ENCODE measurements around the gene PSAPL1. TPM values are rescaled to one million over a fixed set of nuclear protein-coding genes. Genes with fewer than 3 reads are reported as not detected.

The PSAPL1 gene
- total RNA-seq, 1 experiment from 2014 or later: 0.05 TPM

DNA sequence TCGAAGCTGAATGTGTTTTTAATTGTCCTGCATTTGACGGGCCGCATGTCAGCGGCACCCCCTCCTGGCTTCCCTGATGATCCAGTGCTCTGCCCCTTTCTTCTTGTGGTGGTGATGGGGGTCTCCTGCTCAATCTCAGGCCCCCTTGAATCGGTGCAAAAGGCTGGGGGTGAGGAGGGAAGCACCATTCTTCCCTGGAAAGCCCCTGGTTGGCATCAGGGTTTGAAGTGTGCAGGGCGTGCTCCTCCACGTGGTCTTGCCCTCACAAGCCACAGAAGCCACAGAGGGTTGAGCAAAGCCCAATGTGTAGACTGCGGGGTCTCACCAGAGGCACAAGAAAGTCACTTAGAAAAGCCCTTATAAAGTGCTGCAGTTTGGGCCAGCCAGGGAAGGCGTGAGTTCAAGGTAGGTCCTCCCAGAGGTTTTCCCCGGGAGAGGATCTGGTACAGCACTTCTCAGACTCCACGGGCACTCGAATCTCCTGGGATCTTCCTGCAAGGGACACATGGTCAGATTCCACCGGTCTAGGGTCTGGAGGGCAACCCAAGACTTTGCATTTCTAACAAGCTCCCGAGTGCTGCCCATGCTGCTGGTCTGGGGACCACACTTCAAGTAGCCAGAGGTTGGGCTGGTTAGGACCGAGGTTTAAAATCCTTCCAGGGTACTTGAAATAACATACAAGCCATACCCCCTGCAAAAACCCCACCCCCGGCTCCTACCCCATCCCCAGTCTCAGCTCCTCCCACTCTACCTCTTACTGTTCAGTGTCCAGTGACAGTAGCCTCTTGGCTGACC, 35.1 kb downstream of the PSAPL1 start:
- no peak for ATAC-seq
- H3K4me1 ChIP-seq (ENCODE audit: control insufficient read depth in 1 of 2, insufficient read depth in 2 of 2, low read length in 2 of 2): peaks cover 16 to 19% of the 10 kb centered on the region in 2 experiments
- TF ChIP-seq CEBPB (IDR thresholded peaks at IDR 0.05; ENCODE audit: low read depth): no peak
- no peaks in the 10 kb centered on the region for H4K20me1 ChIP-seq (ENCODE audit: insufficient read depth)
- ChIA-PET CTCF (no interaction called here), RAD21 (ENCODE audit: low non-redundant PET in 1 of 2, low total read pairs in 2 of 2, uncharacterized antibody in 2 of 2, unreplicated experiment in 2 of 2) (no interaction called here), POLR2A (no interaction called here)
- BruUV-seq (replicated peaks): no TSS peak
- intact Hi-C loops (cut with micrococcal nuclease): no loop called here
- peaks cover 37% of the 10 kb centered on the region for H3K27me3 ChIP-seq (ENCODE audit: insufficient read depth, low read length)
- no peak overlapping the region for H3K4me3 ChIP-seq (replicated peaks in 1 of 2; ENCODE audit: low read depth in 1 of 2, low read length in 2 of 2)
- H2AFZ ChIP-seq (ENCODE audit: low read depth, low read length, poor library complexity, severe bottlenecking): no peak overlapping the region
- H3K9me3 ChIP-seq (ENCODE audit: control insufficient read depth in 1 of 2, insufficient read depth in 1 of 2, low read depth in 1 of 2, low read length in 2 of 2): no peaks in the 10 kb centered on the region
- H3K36me3 ChIP-seq (ENCODE audit: control insufficient read depth in 1 of 2, insufficient read depth in 2 of 2, low read length in 2 of 2): no peaks in the 10 kb centered on the region
- no peak overlapping the region for H3K27ac ChIP-seq (ENCODE audit: low read depth, low read length)
- peaks cover 5% of the 10 kb centered on the region; the same call in 1 of the 2 replicates for H3K9me2 ChIP-seq (ENCODE audit: insufficient read depth)
- H3K9ac ChIP-seq (ENCODE audit: low read length): no peak overlapping the region
- no peak overlapping the region for H3K4me2 ChIP-seq (ENCODE audit: low read length)
- H3K79me2 ChIP-seq (ENCODE audit: insufficient read depth, low read length): no peaks in the 10 kb centered on the region
- no peak for DNase-seq (ENCODE audit: low read depth, low spot score)

GRCh38 chr4:7398788-7399439, 35.8 kb downstream of the PSAPL1 start:
- no peak overlapping the region for H3K27ac ChIP-seq (ENCODE audit: low read depth, low read length)
- H3K79me2 ChIP-seq (ENCODE audit: insufficient read depth, low read length): no peaks in the 10 kb centered on the region
- CTCF ChIA-PET: no interaction called here
- intact Hi-C loops (cut with micrococcal nuclease): no loop called here
- BruUV-seq (replicated peaks): no TSS peak
- no peaks in the 10 kb centered on the region for H4K20me1 ChIP-seq (ENCODE audit: insufficient read depth)
- H3K9me3 ChIP-seq (ENCODE audit: control insufficient read depth in 1 of 2, insufficient read depth in 1 of 2, low read depth in 1 of 2, low read length in 2 of 2): no peaks in the 10 kb centered on the region
- H3K9ac ChIP-seq (ENCODE audit: low read length): no peak overlapping the region
- DNase-seq (ENCODE audit: low read depth, low spot score) (no peak), ATAC-seq (no peak)
- H3K9me2 ChIP-seq (ENCODE audit: insufficient read depth): peaks cover 5% of the 10 kb centered on the region; the same call in 1 of the 2 replicates
- H3K4me2 ChIP-seq (ENCODE audit: low read length): no peak overlapping the region
- RAD21 ChIA-PET (ENCODE audit: low non-redundant PET in 1 of 2, low total read pairs in 2 of 2, uncharacterized antibody in 2 of 2, unreplicated experiment in 2 of 2): no interaction called here
- H3K4me3 ChIP-seq (replicated peaks in 1 of 2; ENCODE audit: low read depth in 1 of 2, low read length in 2 of 2): no peak overlapping the region
- TF ChIP-seq ZNF274 (IDR thresholded peaks at IDR 0.05; ENCODE audit: low read depth, low read length): no peak
- no peak for TF ChIP-seq FOSL1 (IDR thresholded peaks at IDR 0.05; ENCODE audit: low read depth)
- no peak for TF ChIP-seq ELF1 (IDR thresholded peaks at IDR 0.05; ENCODE audit: borderline replicate concordance, low read depth)
- no peak for TF ChIP-seq ATF3 (IDR thresholded peaks at IDR 0.05)
- TF ChIP-seq, protein P1, sequence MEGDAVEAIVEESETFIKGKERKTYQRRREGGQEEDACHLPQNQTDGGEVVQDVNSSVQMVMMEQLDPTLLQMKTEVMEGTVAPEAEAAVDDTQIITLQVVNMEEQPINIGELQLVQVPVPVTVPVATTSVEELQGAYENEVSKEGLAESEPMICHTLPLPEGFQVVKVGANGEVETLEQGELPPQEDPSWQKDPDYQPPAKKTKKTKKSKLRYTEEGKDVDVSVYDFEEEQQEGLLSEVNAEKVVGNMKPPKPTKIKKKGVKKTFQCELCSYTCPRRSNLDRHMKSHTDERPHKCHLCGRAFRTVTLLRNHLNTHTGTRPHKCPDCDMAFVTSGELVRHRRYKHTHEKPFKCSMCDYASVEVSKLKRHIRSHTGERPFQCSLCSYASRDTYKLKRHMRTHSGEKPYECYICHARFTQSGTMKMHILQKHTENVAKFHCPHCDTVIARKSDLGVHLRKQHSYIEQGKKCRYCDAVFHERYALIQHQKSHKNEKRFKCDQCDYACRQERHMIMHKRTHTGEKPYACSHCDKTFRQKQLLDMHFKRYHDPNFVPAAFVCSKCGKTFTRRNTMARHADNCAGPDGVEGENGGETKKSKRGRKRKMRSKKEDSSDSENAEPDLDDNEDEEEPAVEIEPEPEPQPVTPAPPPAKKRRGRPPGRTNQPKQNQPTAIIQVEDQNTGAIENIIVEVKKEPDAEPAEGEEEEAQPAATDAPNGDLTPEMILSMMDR (IDR thresholded peaks at IDR 0.05 in 2 of 3, conservative IDR thresholded peaks at IDR 0.05 in 1 of 3; ENCODE audit: borderline replicate concordance in 1 of 3, insufficient read depth in 1 of 3, low read depth in 2 of 3, low read length in 2 of 3): no peak
- TF ChIP-seq POLR2AphosphoS5 (IDR thresholded peaks at IDR 0.05; ENCODE audit: low read depth, low read length): no peak
- no peak for TF ChIP-seq YY1 (IDR thresholded peaks at IDR 0.05; ENCODE audit: extremely low read depth, insufficient replicate concordance, low read depth, low read length)
- no peak for TF ChIP-seq EGR1 (IDR thresholded peaks at IDR 0.05; ENCODE audit: low read depth)
- TF ChIP-seq, protein P2, sequence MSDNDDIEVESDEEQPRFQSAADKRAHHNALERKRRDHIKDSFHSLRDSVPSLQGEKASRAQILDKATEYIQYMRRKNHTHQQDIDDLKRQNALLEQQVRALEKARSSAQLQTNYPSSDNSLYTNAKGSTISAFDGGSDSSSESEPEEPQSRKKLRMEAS (IDR thresholded peaks at IDR 0.05): no peak
- no peak for TF ChIP-seq CEBPB (IDR thresholded peaks at IDR 0.05; ENCODE audit: low read depth)
- TF ChIP-seq, protein P3, sequence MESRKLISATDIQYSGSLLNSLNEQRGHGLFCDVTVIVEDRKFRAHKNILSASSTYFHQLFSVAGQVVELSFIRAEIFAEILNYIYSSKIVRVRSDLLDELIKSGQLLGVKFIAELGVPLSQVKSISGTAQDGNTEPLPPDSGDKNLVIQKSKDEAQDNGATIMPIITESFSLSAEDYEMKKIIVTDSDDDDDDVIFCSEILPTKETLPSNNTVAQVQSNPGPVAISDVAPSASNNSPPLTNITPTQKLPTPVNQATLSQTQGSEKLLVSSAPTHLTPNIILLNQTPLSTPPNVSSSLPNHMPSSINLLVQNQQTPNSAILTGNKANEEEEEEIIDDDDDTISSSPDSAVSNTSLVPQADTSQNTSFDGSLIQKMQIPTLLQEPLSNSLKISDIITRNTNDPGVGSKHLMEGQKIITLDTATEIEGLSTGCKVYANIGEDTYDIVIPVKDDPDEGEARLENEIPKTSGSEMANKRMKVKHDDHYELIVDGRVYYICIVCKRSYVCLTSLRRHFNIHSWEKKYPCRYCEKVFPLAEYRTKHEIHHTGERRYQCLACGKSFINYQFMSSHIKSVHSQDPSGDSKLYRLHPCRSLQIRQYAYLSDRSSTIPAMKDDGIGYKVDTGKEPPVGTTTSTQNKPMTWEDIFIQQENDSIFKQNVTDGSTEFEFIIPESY (IDR thresholded peaks at IDR 0.05; ENCODE audit: extremely low read depth, insufficient replicate concordance, low read length): no peak
- no peak for TF ChIP-seq EZH2 (IDR thresholded peaks at IDR 0.05)
- no peak for TF ChIP-seq SIN3A (IDR thresholded peaks at IDR 0.05; ENCODE audit: low read depth)
- H3K36me3 ChIP-seq (ENCODE audit: control insufficient read depth in 1 of 2, insufficient read depth in 2 of 2, low read length in 2 of 2): no peaks in the 10 kb centered on the region
- POLR2A ChIA-PET: no interaction called here
- peaks cover 16 to 19% of the 10 kb centered on the region in 2 experiments for H3K4me1 ChIP-seq (ENCODE audit: control insufficient read depth in 1 of 2, insufficient read depth in 2 of 2, low read length in 2 of 2)
- H2AFZ ChIP-seq (ENCODE audit: low read depth, low read length, poor library complexity, severe bottlenecking): no peak overlapping the region
- peaks cover 39% of the 10 kb centered on the region for H3K27me3 ChIP-seq (ENCODE audit: insufficient read depth, low read length)
